ENCODE measurements around the gene GHRL.

DNA sequence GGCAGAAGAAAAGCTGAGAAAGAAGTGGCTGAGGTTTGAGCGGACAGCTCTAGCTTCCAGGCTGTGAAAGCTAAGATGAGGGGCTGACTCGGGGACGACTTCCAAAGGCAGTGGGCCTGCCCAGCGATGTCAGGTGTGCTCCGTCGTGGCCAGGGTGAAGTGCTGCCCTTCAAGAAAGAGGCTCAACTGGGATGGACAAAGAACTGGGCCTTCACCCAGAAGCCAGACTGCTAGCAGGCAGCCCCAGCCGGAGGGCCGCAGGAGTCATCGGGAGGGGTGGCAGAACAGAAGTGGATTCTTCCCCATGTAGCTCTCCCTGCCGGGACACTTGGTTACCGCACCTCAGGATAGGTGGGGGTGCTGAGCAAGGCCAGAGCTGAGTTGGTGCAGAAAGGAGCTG, 41.3 kb upstream of the GHRL start:
- TF ChIP-seq, protein P1, sequence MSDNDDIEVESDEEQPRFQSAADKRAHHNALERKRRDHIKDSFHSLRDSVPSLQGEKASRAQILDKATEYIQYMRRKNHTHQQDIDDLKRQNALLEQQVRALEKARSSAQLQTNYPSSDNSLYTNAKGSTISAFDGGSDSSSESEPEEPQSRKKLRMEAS (IDR thresholded peaks at IDR 0.05; ENCODE audit: low read depth, low read length), result no peak
- TF ChIP-seq CTCF (IDR thresholded peaks at IDR 0.05; ENCODE audit: low read depth, low read length), result no peak

Measured in NB4 (cell line).